Fibroblast of upper back skin (primary cell): Measurements from ENCODE around the gene PI4KA.
"Not testable (repeated sequence)": the region's sequence is repeated elsewhere in the genome, so short reads cannot be mapped to it uniquely, and the experiment has no call there.

ENCODE experiments used
- DNase-seq: peaks from one replicate; pipeline ENCODE4 v3.0.0-alpha.2; 2013

PI4KA gene

GRCh38 chr22:20720692-20721408 lies 137.8 kb downstream of the PI4KA start:
- no peak for DNase-seq

- not testable (repeated sequence) for DNase-seq
Observed at GRCh38 chr22:20718727-20719126, 139.9 kb downstream of the PI4KA start.

- DNase-seq: not testable (repeated sequence)
Observed at GRCh38 chr22:20717981-20718380, 140.6 kb downstream of the PI4KA start.

GRCh38 chr22:20717213-20717866 lies 141.3 kb downstream of the PI4KA start:
- DNase-seq: not testable (repeated sequence)

- not testable (repeated sequence) for DNase-seq
Observed at GRCh38 chr22:20713116-20713515, 145.5 kb downstream of the PI4KA start.

- not testable (repeated sequence) for DNase-seq
Observed at GRCh38 chr22:20709966-20710365, 148.6 kb downstream of the PI4KA start.

GRCh38 chr22:20707549-20708118 lies 151.0 kb downstream of the PI4KA start:
- DNase-seq: not testable (repeated sequence)

- DNase-seq: not testable (repeated sequence)
Observed at GRCh38 chr22:20703816-20704609, 154.6 kb downstream of the PI4KA start.

- DNase-seq: not testable (repeated sequence)
Observed at GRCh38 chr22:20703414-20703806, 155.2 kb downstream of the PI4KA start.

- DNase-seq: peak; percentile 88
Observed at GRCh38 chr22:20702546-20703413, 155.8 kb downstream of the PI4KA start.

GRCh38 chr22:20702175-20702545 lies 156.5 kb downstream of the PI4KA start:
- DNase-seq: not testable (repeated sequence)

GRCh38 chr22:20701680-20702136 lies 156.9 kb downstream of the PI4KA start:
- DNase-seq: not testable (repeated sequence)

- DNase-seq: not testable (repeated sequence)
Observed at GRCh38 chr22:20700347-20700746, 158.3 kb downstream of the PI4KA start.

GRCh38 chr22:20699856-20700255 lies 158.8 kb downstream of the PI4KA start:
- not testable (repeated sequence) for DNase-seq

GRCh38 chr22:20697481-20698113 lies 161.0 kb downstream of the PI4KA start:
- peak; percentile 86 for DNase-seq

GRCh38 chr22:20696056-20696455 lies 162.6 kb downstream of the PI4KA start:
- DNase-seq: not testable (repeated sequence)

- DNase-seq: not testable (repeated sequence)
Observed at GRCh38 chr22:20695205-20695604, 163.4 kb downstream of the PI4KA start.

- not testable (repeated sequence) for DNase-seq
Observed at GRCh38 chr22:20694256-20694655, 164.4 kb downstream of the PI4KA start.

GRCh38 chr22:20692926-20693325 lies 165.7 kb downstream of the PI4KA start:
- not testable (repeated sequence) for DNase-seq

GRCh38 chr22:20690586-20691317 lies 167.9 kb downstream of the PI4KA start:
- not testable (repeated sequence) for DNase-seq
